HPDE6-E6E7 (cell line): ENCODE results near the gene ETS2.
A peak's percentile ranks its signal among the peaks of the same experiment; 100 is the strongest.

Source experiments
- DNase-seq: peaks from one replicate; pipeline ENCODE4 v3.0.0; 2011; ENCODE audit warnings: missing footprints; ENCODE audit errors: extremely low spot score

Gene ETS2

GRCh38 chr21:38802050-38803026 lies 3.4 kb upstream of the ETS2 start:
- no peak for DNase-seq

GRCh38 chr21:38803075-38803660 lies 2.6 kb upstream of the ETS2 start:
- no peak for DNase-seq

DNA sequence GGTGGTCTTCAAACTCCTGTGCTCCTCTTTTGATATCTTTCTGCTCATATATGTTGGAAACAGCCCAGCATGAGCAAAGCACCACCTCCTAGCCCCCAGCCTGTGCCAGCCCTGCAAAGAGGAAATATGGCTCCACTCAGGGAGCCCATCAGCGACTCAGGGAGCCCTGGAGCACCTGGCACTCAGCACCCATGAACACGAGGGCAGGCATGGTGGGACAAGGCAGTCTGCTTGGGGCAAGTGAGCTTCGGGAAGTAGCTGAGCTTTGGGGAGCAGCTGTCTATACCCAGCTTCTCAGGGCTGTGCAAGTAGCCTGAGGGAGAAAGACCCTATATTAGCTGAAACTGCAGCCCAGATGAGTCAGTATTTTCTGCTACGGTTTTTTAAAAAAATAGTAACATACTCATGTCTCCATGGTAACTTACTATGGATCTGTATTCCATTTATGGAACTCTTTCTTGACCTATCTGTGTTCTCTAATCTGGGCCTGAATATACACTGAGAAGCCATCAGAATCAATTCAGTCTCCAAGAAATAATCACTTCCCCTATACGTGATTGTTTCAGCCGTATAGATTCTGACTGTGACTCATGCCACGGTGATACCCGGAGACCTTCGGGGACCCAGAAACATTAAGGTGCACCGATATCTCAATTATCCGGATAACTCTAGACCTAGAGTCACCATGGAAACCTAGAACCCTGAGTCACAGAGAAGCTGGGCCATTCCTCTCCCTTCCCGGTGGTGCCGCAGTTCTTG lies 1.5 kb upstream of the ETS2 start:
- DNase-seq, result no peak

GRCh38 chr21:38804789-38805327 lies 871 bp upstream of the ETS2 start:
- DNase-seq, result peak; percentile 58

GRCh38 chr21:38806153-38806941 lies 618 bp downstream of the ETS2 start:
- no peak for DNase-seq

- no peak for DNase-seq
Observed at GRCh38 chr21:38806942-38807284, 1.2 kb downstream of the ETS2 start.

- no peak for DNase-seq
Observed at GRCh38 chr21:38807441-38807871, 1.7 kb downstream of the ETS2 start.

DNA sequence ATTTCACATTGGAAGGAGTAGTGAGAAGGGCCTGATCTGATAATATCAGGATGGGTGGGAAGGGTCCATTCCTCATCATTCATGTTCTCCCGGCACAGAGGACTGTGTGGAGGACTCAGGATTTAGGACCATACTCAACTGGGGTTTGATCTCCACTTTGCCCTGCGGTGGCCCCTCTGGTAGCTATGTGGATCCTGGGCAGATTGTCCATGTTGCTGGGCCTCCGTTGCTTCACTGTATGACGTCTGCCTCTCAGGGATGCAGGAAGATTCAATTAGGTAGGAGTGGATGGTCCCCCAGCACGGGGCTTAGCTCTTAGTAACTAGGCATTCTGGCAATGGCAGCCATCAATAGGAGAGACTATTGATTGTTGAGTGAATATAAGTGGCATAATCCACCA lies 2.3 kb downstream of the ETS2 start:
- DNase-seq, result no peak

DNA sequence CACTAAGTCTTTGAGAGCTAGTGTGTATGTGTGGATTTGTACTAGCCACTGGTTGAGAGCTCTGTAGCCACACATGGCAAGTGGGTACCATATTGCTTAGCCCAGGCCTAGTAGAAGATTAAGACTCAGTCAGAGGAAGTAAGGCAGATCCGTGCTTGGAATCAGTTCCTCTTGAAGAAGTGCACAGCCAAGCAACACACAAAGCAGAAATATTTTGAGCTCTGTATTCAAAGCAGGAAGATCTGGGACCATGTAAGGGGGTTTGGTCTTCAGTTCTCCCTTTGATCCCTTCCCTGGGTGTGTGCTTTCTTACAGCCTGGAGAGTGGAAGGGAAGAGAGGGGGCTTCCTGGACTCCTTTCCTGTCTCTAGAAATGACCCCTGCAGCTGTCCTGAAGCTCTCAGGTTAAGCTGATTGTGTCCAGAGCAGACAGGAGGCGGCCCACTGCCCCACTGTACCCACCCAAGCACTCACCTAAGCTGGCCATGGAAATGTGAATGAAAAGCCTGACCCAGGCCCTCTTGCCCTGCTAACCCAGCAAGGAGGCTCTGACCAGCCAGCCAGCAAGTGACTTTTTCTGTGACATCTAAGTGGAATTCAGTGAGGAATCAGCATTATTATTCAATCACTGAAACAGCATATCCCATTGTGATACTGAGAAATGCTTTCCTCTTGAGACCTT lies 3.6 kb downstream of the ETS2 start:
- DNase-seq, result no peak

DNA sequence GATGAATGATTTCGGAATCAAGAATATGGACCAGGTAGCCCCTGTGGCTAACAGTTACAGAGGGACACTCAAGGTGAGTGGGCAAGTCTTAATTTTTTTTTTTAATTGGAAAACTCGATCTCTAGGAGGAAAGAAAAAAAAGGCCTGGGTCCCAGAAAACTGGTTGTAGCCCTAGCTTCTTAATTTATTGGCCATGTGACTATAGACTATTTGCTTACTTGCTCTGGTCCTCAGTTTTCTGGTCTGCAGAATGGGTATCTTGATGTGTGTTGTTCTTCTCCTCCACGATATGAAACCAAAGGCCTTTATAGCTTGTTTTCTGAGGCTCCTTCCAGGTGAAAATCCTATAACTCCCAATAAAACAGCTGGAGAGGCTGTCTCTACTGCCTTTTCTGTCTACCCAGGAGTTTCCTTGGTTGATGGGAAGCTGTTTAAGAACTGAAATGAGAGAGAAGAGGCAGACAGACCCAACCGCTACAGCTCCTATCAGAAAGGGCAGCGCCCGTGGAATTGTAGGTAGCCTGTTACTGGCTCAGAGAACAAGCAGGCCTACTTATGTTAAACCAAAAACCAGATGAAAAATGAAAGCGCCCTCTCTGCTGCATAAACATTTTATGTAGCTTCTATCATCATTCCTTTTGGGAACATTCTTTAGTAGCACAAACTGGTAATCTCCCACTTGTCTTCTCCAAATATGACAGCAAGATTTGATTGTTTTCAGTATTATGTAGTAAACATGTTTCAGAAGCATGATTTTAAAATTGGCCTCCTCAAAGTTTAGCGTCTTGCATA lies 4.5 kb downstream of the ETS2 start:
- DNase-seq, result no peak

DNA sequence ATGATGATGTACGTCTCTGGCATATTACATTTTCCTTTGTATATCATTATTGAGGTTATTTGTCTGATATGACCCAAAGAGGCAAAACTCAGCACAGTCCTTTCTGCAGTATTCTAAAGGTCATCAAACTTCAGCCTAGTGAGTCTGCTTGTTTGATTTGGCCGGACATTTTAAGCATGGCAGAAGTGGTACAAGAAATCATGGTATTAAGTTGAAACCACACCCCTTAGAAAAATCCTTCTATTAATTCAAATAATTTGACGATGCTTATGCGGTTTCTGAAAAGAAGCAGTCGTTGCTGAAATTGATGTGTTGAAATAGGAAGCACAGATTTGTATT lies 5.1 kb downstream of the ETS2 start:
- DNase-seq, result no peak

- DNase-seq, result no peak
Observed at GRCh38 chr21:38811257-38811656, 5.5 kb downstream of the ETS2 start.

- DNase-seq, result no peak
Observed at GRCh38 chr21:38813143-38813542, 7.4 kb downstream of the ETS2 start.

DNA sequence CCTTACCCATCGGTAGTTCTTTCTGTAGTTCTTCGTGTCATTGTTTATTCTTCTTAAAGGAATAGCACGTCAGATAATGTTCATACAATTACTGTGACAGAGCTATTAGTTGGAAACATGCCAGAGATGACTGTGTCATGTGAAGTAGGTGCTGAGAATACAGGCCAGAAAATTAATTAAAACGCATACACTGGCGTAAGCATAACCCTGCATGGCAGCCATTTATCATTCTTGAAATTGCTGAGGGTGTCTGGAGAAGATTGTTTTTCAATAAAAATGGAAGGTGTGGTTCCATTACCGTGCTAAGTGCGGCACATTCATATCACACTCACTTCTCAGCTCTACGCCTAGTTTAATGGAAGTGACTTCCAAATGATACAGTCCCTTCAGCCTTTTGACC lies 7.8 kb downstream of the ETS2 start:
- DNase-seq, result no peak

GRCh38 chr21:38814126-38815059 lies 8.7 kb downstream of the ETS2 start:
- no peak for DNase-seq

DNA sequence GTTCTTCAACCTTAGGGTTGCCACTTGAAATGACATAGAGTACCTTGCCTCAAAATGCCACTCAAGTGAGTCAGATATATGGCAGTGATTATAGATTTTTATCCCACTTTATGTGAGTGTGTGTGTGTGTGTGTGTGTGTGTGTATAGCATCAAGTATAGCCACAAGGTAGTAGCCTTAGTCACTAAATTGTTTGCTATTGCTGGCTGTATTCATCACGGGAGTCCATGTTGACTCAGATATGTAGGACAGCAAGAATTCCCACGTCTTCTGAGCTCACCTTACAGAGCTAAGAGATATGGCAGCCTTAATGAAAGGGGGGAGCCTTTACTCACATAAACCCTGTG lies 9.3 kb downstream of the ETS2 start:
- no peak for DNase-seq

DNA sequence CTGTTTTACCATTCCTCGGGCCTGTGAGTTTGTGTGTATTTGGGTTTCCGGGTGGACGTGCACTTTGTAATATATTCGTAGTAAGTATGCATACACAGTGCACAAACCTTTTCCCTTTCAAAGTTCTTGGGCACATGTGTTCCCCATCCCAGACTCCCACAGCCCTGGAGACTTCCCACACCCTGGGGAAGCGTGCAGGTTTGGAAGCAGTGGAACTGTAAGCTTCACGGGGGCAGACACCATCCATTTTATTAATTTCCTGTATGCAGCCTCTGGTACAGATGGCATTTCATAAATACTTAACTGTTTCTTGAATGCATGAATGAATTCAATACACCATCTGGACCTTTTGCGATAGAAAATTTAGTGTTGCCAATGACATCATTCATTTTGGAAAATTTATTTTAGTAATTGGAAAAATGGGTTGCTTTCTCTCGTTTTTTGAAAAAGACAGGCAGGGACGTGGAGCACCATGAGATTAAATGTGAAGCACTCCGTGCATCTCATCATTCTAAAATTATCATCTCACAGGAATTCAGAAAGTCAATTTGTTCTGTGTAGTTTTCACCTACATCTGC lies 10.8 kb downstream of the ETS2 start:
- no peak for DNase-seq

- no peak for DNase-seq
Observed at GRCh38 chr21:38817371-38818324, 11.9 kb downstream of the ETS2 start.
